Neural progenitor cell (in vitro differentiated cells): ENCODE data around the gene TSPAN18. TPM values are rescaled to one million over a fixed set of nuclear protein-coding genes. Genes with fewer than 3 reads are reported as not detected.
A peak's percentile ranks its signal among the peaks of the same experiment; 100 is the strongest.

ENCODE experiments used
- DNase-seq: peaks from one replicate; pipeline ENCODE4 v3.0.0-alpha.2; 2016; ENCODE audit warnings: low spot score
- H2AFZ ChIP-seq: fragments of 200-600 bp; sonication (generic); replicated peaks from 2 replicates; pipeline ENCODE4 v1.6.1; 2016; ENCODE audit warnings: antibody characterized with exemption
- H3F3A ChIP-seq: fragments of 200-600 bp; sonication (generic); 2 replicates; pipeline ENCODE4 v1.6.1; 2016; ENCODE audit warnings: antibody characterized with exemption, low read depth
- H3K27ac ChIP-seq: fragments of 200-600 bp; sonication (generic); 2 replicates; pipeline ENCODE4 v1.5.1; 2016; ENCODE audit warnings: mild to moderate bottlenecking
- H3K27me3 ChIP-seq: fragments of 200-600 bp; sonication (generic); 2 replicates; pipeline ENCODE4 v1.6.1; 2016; ENCODE audit warnings: mild to moderate bottlenecking, moderate library complexity
- H3K36me3 ChIP-seq: fragments of 200-600 bp; sonication (generic); 2 replicates; pipeline ENCODE4 v1.5.1; 2016
- H3K4me1 ChIP-seq: fragments of 200-600 bp; sonication (generic); 2 replicates; pipeline ENCODE4 v1.6.1; 2016; ENCODE audit warnings: mixed run types
- H3K4me2 ChIP-seq: fragments of 200-600 bp; sonication (generic); 2 replicates; pipeline ENCODE4 v1.6.1; 2016
- H3K4me3 ChIP-seq: fragments of 200-600 bp; sonication (generic); 2 replicates; pipeline ENCODE4 v1.5.1; 2016
- H3K79me2 ChIP-seq: fragments of 200-600 bp; sonication (generic); 2 replicates; pipeline ENCODE4 v1.6.1; 2016; ENCODE audit warnings: low read depth
- H3K9ac ChIP-seq: fragments of 200-600 bp; sonication (generic); 2 replicates; pipeline ENCODE4 v1.6.1; 2016
- H3K9me3 ChIP-seq: fragments of 200-600 bp; sonication (generic); 2 replicates; pipeline ENCODE4 v1.5.1; 2016; ENCODE audit warnings: low read depth
- H4K20me1 ChIP-seq: fragments of 200-600 bp; sonication (generic); 2 replicates; pipeline ENCODE4 v1.6.1; 2016; ENCODE audit warnings: low read depth
- H3K27ac Mint-ChIP-seq: 3 replicates; pipeline ENCODE4 v1.8.0; 2021; ENCODE audit warnings: mixed read lengths
- H3K27me3 Mint-ChIP-seq: 2 replicates; pipeline ENCODE4 v1.8.0; 2022; ENCODE audit warnings: low read depth, mild to moderate bottlenecking, inconsistent platforms, moderate library complexity, mixed read lengths; ENCODE audit not compliant: insufficient read depth
- H3K36me3 Mint-ChIP-seq: 3 replicates; pipeline ENCODE4 v1.8.0; 2021; ENCODE audit warnings: mixed read lengths
- H3K4me1 Mint-ChIP-seq: 3 replicates; pipeline ENCODE4 v1.8.0; 2021; ENCODE audit warnings: mixed read lengths
- H3K4me3 Mint-ChIP-seq: 3 replicates; pipeline ENCODE4 v1.8.0; 2021; ENCODE audit warnings: mild to moderate bottlenecking, moderate library complexity, mixed read lengths
- H3K9me3 Mint-ChIP-seq: 3 replicates; pipeline ENCODE4 v1.8.0; 2020; ENCODE audit warnings: mixed read lengths
- EZH2 ChIP-seq: fragments of 200-600 bp; sonication (generic); IDR thresholded peaks from 2 replicates; pipeline ENCODE4 v1.6.1; 2017; ENCODE audit warnings: antibody characterized with exemption, mild to moderate bottlenecking, moderate library complexity
- EZH2phosphoT487 ChIP-seq: fragments of 200-600 bp; sonication (generic); IDR thresholded peaks from 2 replicates; pipeline ENCODE4 v1.6.1; 2017; ENCODE audit warnings: antibody characterized with exemption
- total RNA-seq: library from RNA; depleted of rRNA; stranded (reverse); fragments of >200 nt; gene quantifications from 2 replicates; pipeline ENCODE4 v1.2.3, GENCODE V29; 2015; ENCODE audit warnings: low replicate concordance
- TF ChIP-seq, protein P1 (sequence below): fragments of 200-600 bp; sonication (generic); IDR thresholded peaks from 2 replicates; pipeline ENCODE4 v1.5.1; 2017; ENCODE audit warnings: antibody characterized with exemption, mild to moderate bottlenecking

The TSPAN18 gene
- total RNA-seq, 1 donor from 2014 or later, result 16.5 TPM

GRCh38 chr11:44833877-44834452 lies 107.2 kb downstream of the TSPAN18 start:
- peak overlapping the region; percentile 99 for H3K27ac Mint-ChIP-seq
- peaks cover 7% of the 10 kb centered on the region for H3K79me2 ChIP-seq
- peaks cover 48% of the 10 kb centered on the region for H3K27me3 ChIP-seq
- H3K4me2 ChIP-seq, result peak overlapping the region; percentile 57
- peaks cover 43% of the 10 kb centered on the region for H3F3A ChIP-seq
- H4K20me1 ChIP-seq, result peaks cover 37% of the 10 kb centered on the region
- peaks cover 8% of the 10 kb centered on the region for H3K9me3 ChIP-seq
- peaks cover 49% of the 10 kb centered on the region for H3K4me1 ChIP-seq
- H3K27ac ChIP-seq, result peak overlapping the region; percentile 95
- no peak overlapping the region for H2AFZ ChIP-seq
- peaks cover 61% of the 10 kb centered on the region for H3K4me1 Mint-ChIP-seq
- H3K4me3 Mint-ChIP-seq, result peak overlapping the region; percentile 24
- H3K9ac ChIP-seq, result no peak overlapping the region
- DNase-seq, result peak; percentile 90
- TF ChIP-seq EZH2phosphoT487 (peak; percentile 71), EZH2 (no peak)
- no peaks in the 10 kb centered on the region for H3K36me3 ChIP-seq
- peaks cover 26% of the 10 kb centered on the region for H3K36me3 Mint-ChIP-seq
- H3K4me3 ChIP-seq, result peak overlapping the region; percentile 2
- H3K27me3 Mint-ChIP-seq, result peaks cover 13% of the 10 kb centered on the region
- H3K9me3 Mint-ChIP-seq, result peaks cover 21% of the 10 kb centered on the region

DNA sequence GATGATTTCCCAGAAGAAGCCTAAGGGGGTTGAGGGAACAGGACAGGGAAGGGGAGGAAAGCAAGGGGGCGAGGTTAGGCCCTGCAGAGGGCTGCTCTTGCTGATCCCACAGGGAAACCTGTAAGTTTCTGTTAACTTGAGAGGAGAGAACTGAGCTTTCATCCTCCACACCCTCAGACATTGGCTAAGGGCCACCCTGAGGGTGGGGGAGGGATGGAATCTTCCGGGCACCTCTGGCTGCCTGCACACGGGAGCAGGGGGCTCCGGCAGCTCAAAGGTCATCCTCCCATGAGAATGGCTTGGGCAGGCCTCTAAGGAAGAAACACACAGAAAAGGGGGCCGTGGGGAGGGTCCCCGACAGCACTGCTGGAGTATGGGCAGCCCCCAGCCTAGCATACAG lies 108.1 kb downstream of the TSPAN18 start:
- Histone ChIP-seq H3K27me3 (peaks cover 40% of the 10 kb centered on the region), H4K20me1 (peaks cover 39% of the 10 kb centered on the region), H3K9me3 (peaks cover 8% of the 10 kb centered on the region), H3K79me2 (peaks cover 7% of the 10 kb centered on the region), H3K4me3 (peak overlapping the region; percentile 2), H3F3A (peaks cover 49% of the 10 kb centered on the region), H3K9ac (no peak overlapping the region), H3K4me2 (peak overlapping the region; percentile 57), H3K27ac (peak overlapping the region; percentile 95), H3K36me3 (no peaks in the 10 kb centered on the region), H3K4me1 (peaks cover 58% of the 10 kb centered on the region), H2AFZ (no peak overlapping the region)
- Mint-ChIP-seq H3K9me3 (peaks cover 21% of the 10 kb centered on the region), H3K27me3 (peaks cover 13% of the 10 kb centered on the region), H3K4me1 (peaks cover 65% of the 10 kb centered on the region), H3K27ac (peak overlapping the region; percentile 99), H3K4me3 (peak overlapping the region; percentile 80), H3K36me3 (peaks cover 26% of the 10 kb centered on the region)
- DNase-seq, result no peak
- TF ChIP-seq EZH2 (no peak), EZH2phosphoT487 (no peak)
- TF ChIP-seq, protein P1, sequence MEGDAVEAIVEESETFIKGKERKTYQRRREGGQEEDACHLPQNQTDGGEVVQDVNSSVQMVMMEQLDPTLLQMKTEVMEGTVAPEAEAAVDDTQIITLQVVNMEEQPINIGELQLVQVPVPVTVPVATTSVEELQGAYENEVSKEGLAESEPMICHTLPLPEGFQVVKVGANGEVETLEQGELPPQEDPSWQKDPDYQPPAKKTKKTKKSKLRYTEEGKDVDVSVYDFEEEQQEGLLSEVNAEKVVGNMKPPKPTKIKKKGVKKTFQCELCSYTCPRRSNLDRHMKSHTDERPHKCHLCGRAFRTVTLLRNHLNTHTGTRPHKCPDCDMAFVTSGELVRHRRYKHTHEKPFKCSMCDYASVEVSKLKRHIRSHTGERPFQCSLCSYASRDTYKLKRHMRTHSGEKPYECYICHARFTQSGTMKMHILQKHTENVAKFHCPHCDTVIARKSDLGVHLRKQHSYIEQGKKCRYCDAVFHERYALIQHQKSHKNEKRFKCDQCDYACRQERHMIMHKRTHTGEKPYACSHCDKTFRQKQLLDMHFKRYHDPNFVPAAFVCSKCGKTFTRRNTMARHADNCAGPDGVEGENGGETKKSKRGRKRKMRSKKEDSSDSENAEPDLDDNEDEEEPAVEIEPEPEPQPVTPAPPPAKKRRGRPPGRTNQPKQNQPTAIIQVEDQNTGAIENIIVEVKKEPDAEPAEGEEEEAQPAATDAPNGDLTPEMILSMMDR, result no peak

DNA sequence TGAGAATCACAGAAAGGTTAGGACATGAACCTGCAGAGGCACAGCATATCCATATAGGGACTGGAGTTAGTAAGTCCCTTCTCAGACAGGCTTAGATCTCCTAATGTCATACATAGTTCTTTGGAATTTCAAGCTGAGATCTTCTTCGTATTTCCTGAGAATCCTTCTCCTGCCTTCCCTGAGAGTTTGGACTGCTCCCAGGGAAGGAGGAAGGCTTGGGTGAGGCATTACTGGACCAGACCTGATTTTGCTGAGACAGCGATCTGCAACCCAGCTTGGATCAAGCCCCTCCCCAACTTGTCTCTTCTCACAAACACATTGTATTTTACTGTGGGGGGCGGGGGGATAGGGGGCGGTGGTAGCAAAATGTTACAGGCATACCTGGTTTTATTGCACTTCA lies 108.5 kb downstream of the TSPAN18 start:
- Histone ChIP-seq H3K9me3 (peaks cover 8% of the 10 kb centered on the region), H3K27me3 (peaks cover 36% of the 10 kb centered on the region), H3K9ac (no peak overlapping the region), H3K4me2 (peak overlapping the region; percentile 57), H3K79me2 (peaks cover 7% of the 10 kb centered on the region), H3K4me3 (no peak overlapping the region), H4K20me1 (peaks cover 44% of the 10 kb centered on the region), H3K4me1 (peaks cover 61% of the 10 kb centered on the region), H3K27ac (no peak overlapping the region), H3K36me3 (no peaks in the 10 kb centered on the region), H2AFZ (no peak overlapping the region), H3F3A (peaks cover 49% of the 10 kb centered on the region)
- Mint-ChIP-seq H3K4me1 (peaks cover 70% of the 10 kb centered on the region), H3K27ac (peak overlapping the region; percentile 87), H3K9me3 (peaks cover 21% of the 10 kb centered on the region), H3K27me3 (peaks cover 17% of the 10 kb centered on the region), H3K4me3 (no peak overlapping the region), H3K36me3 (peaks cover 27% of the 10 kb centered on the region)
- DNase-seq, result no peak
- TF ChIP-seq, protein P1, result no peak
- TF ChIP-seq EZH2phosphoT487 (no peak), EZH2 (no peak)

DNA sequence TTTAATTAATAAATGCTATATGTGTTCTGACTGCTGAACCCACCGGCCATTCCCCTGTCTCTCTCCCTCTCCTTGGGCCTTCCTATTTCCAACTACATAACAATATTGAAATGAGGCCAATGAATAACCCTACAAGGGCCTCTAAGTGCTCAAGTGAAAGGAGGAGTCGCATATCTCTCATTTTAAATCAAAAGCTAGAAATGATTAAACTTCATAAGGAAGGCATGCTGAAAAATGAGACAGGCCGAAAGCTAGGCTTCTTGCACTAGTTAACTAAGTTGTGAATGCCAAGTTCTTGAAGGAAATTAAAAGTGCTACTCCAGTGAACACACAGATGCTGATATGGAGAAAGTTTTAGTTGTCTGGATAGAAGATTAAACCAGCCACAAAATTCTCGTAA lies 109.2 kb downstream of the TSPAN18 start:
- DNase-seq, result no peak
- Mint-ChIP-seq H3K9me3 (peaks cover 21% of the 10 kb centered on the region), H3K4me1 (peaks cover 76% of the 10 kb centered on the region), H3K4me3 (no peak overlapping the region), H3K27me3 (peaks cover 18% of the 10 kb centered on the region), H3K36me3 (peaks cover 31% of the 10 kb centered on the region), H3K27ac (no peak overlapping the region)
- Histone ChIP-seq H3K4me2 (peak overlapping the region; percentile 57), H3K4me3 (no peak overlapping the region), H3K9ac (no peak overlapping the region), H2AFZ (no peak overlapping the region), H3K79me2 (peaks cover 7% of the 10 kb centered on the region), H4K20me1 (peaks cover 44% of the 10 kb centered on the region), H3K9me3 (peaks cover 8% of the 10 kb centered on the region), H3K27ac (no peak overlapping the region), H3F3A (peaks cover 49% of the 10 kb centered on the region), H3K27me3 (peaks cover 29% of the 10 kb centered on the region), H3K4me1 (peaks cover 64% of the 10 kb centered on the region), H3K36me3 (no peaks in the 10 kb centered on the region)
- TF ChIP-seq, protein P1, result no peak
- TF ChIP-seq EZH2phosphoT487 (no peak), EZH2 (no peak)
